MCF 10A (cell line): ENCODE results near the gene CHP2. TPM values are rescaled to one million over a fixed set of nuclear protein-coding genes. Genes with fewer than 3 reads are reported as not detected.

Source experiments
- total RNA-seq: library from RNA; stranded (reverse); gene quantifications from 2 replicates; pipeline ENCODE4 v1.2.3, GENCODE V29; 2022

The CHP2 gene
- total RNA-seq, 1 experiment from 2014 or later = not detected

Other genes with a start within 250 kb of the CHP2 start
- 22.2 and 40.9 TPM in 2 replicates for gene GGA2, start 244.5 kb upstream of the CHP2 start, total RNA-seq
- 24.4 and 32.8 TPM in 2 replicates for gene EARS2, start 197.7 kb upstream of the CHP2 start, total RNA-seq
- gene UBFD1, start 197.3 kb upstream of the CHP2 start, total RNA-seq = 49.1 and 50.8 TPM in 2 replicates
- gene NDUFAB1, start 158.7 kb upstream of the CHP2 start, total RNA-seq = 98.3 and 112 TPM in 2 replicates
- 13.7 and 20.8 TPM in 2 replicates for gene PALB2, start 113.7 kb upstream of the CHP2 start, total RNA-seq
- gene DCTN5, start 113.6 kb upstream of the CHP2 start, total RNA-seq = 66.6 and 84.8 TPM in 2 replicates
- 50.7 and 74.8 TPM in 2 replicates for gene PLK1, start 76.1 kb upstream of the CHP2 start, total RNA-seq
- not detected in 2 replicates for gene ERN2, start 41.8 kb upstream of the CHP2 start, total RNA-seq
- gene PRKCB, start 81.0 kb downstream of the CHP2 start, total RNA-seq = not detected in 2 replicates